Natural killer cell (primary cell): ENCODE results near the gene CST7. TPM values are rescaled to one million over a fixed set of nuclear protein-coding genes. Genes with fewer than 3 reads are reported as not detected.
A peak's percentile ranks its signal among the peaks of the same experiment; 100 is the strongest.

ENCODE experiments used
- ATAC-seq, 3 donors: fragments of 150-1000 bp in 2 of 3; fragments of 200-7000 bp in 1 of 3; cut with Tn5 transposase; 1 replicate in 1 of 3; 2 replicates in 2 of 3; pipeline ENCODE4 v1.10.0; 2021; ENCODE audit warnings: mild to moderate bottlenecking in 2 of 3, moderate library complexity in 2 of 3
- DNase-seq, 2 donors: peaks; one replicate each; pipeline versions ENCODE4 v3.0.0 to v3.0.0-alpha.2; 2013 to 2021; ENCODE audit warnings: mixed read lengths in 1 of 2
- H3K27ac ChIP-seq: one replicate; pipeline ENCODE4 v1.5.1; 2013; ENCODE audit warnings: mild to moderate bottlenecking, low read length
- H3K27me3 ChIP-seq: one replicate; pipeline ENCODE4 v1.6.1; 2013; ENCODE audit warnings: low read length; ENCODE audit not compliant: control insufficient read depth, insufficient read depth
- H3K36me3 ChIP-seq: one replicate; pipeline ENCODE4 v1.6.1; 2013; ENCODE audit warnings: low read length; ENCODE audit not compliant: control insufficient read depth, insufficient read depth
- H3K4me1 ChIP-seq: one replicate; pipeline ENCODE4 v1.6.1; 2013; ENCODE audit warnings: low read length; ENCODE audit not compliant: control insufficient read depth, insufficient read depth
- H3K4me3 ChIP-seq: one replicate; pipeline ENCODE4 v1.5.1; 2013; ENCODE audit warnings: low read length
- H3K9me3 ChIP-seq: one replicate; pipeline ENCODE4 v1.6.1; 2013; ENCODE audit warnings: low read length; ENCODE audit not compliant: control insufficient read depth, insufficient read depth
- H3K27ac Mint-ChIP-seq, 2 donors: one replicate each; pipeline ENCODE4 v1.8.0; 2022; ENCODE audit warnings: mild to moderate bottlenecking in 2 of 2, mixed read lengths in 2 of 2, moderate library complexity in 1 of 2
- H3K27me3 Mint-ChIP-seq, 2 donors: one replicate each; pipeline ENCODE4 v1.8.0; 2022; ENCODE audit warnings: low read depth in 2 of 2, mixed read lengths in 2 of 2
- H3K36me3 Mint-ChIP-seq: one replicate; pipeline ENCODE4 v1.8.0; 2022; ENCODE audit warnings: mixed read lengths
- H3K4me1 Mint-ChIP-seq, 2 donors: one replicate each; pipeline ENCODE4 v1.8.0; 2022; ENCODE audit warnings: mixed read lengths in 2 of 2
- H3K4me3 Mint-ChIP-seq: one replicate; pipeline ENCODE4 v1.8.0; 2022; ENCODE audit warnings: mild to moderate bottlenecking, moderate library complexity, mixed read lengths
- H3K9me3 Mint-ChIP-seq, 2 donors: one replicate each; pipeline ENCODE4 v1.8.0; 2022; ENCODE audit warnings: mixed read lengths in 2 of 2
- WGBS: methylation state at CpG from one replicate; pipeline ENCODE4 v1.1.7; 2013; ENCODE audit warnings: missing lambda C conversion rate; ENCODE audit not compliant: insufficient coverage; 5-methylcytosine and 5-hydroxymethylcytosine counted together
- intact Hi-C: fragments of 100-400 bp; cut with micrococcal nuclease; formaldehyde crosslinking; loops from one replicate; pipeline ENCODE4 v1.14.2; 2022
- total RNA-seq, 4 donors: library from RNA; stranded (reverse); fragments of 120-200 nt in 1 of 4; gene quantifications; one replicate each; pipeline versions ENCODE4 v1.2.3 to v1.2.4, GENCODE V29; 2013 to 2022
- TF ChIP-seq, protein P1 (sequence below): fragments of 200-600 bp; IDR thresholded peaks from one replicate; pipeline ENCODE4 v1.8.0; 2022; ENCODE audit warnings: antibody characterized with exemption

CST7 gene
- total RNA-seq, 3 donors from 2014 or later (not counting 1 experiment from before 2014, with no cell fraction given): 590 to 700 (median 619) TPM

DNA sequence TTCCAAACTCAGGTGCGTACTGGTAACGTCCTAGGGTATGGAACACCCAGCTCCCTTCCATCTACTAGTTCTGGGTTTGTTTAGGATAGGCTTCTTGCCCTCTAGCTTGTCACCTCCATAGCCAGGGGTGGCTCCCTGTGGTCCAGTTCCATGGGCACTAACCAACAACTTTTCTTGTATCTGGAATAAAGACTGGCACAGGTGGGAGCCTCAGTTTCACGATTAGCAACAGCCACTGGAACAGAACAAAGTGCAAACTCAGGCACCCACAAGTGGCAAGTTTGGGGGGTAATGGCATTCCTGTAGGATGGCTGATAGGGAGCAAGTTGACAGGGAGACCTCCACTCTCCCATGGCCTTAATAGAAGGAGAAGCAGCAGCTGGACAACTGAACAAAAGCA is 49.1 kb downstream of the CST7 start:
- ATAC-seq (no peak), DNase-seq (peak in 1 of 2 donors; percentile 9)
- intact Hi-C loops: no loop called here
- Mint-ChIP-seq H3K9me3 (no peaks in the 10 kb centered on the region), H3K4me1 (peaks cover 13 to 19% of the 10 kb centered on the region in 2 donors), H3K36me3 (no peaks in the 10 kb centered on the region), H3K27ac (no peak overlapping the region), H3K27me3 (no peaks in the 10 kb centered on the region), H3K4me3 (no peak overlapping the region)
- H3K9me3 ChIP-seq: no peaks in the 10 kb centered on the region
- H3K36me3 ChIP-seq: no peaks in the 10 kb centered on the region
- TF ChIP-seq, protein P1, sequence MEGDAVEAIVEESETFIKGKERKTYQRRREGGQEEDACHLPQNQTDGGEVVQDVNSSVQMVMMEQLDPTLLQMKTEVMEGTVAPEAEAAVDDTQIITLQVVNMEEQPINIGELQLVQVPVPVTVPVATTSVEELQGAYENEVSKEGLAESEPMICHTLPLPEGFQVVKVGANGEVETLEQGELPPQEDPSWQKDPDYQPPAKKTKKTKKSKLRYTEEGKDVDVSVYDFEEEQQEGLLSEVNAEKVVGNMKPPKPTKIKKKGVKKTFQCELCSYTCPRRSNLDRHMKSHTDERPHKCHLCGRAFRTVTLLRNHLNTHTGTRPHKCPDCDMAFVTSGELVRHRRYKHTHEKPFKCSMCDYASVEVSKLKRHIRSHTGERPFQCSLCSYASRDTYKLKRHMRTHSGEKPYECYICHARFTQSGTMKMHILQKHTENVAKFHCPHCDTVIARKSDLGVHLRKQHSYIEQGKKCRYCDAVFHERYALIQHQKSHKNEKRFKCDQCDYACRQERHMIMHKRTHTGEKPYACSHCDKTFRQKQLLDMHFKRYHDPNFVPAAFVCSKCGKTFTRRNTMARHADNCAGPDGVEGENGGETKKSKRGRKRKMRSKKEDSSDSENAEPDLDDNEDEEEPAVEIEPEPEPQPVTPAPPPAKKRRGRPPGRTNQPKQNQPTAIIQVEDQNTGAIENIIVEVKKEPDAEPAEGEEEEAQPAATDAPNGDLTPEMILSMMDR: no peak
- 95% methylated on average over 2 of the region's 3 CpGs for WGBS
- H3K4me3 ChIP-seq: no peak overlapping the region
- peaks cover 8% of the 10 kb centered on the region for H3K4me1 ChIP-seq
- no peaks in the 10 kb centered on the region for H3K27me3 ChIP-seq
- H3K27ac ChIP-seq: no peak overlapping the region

DNA sequence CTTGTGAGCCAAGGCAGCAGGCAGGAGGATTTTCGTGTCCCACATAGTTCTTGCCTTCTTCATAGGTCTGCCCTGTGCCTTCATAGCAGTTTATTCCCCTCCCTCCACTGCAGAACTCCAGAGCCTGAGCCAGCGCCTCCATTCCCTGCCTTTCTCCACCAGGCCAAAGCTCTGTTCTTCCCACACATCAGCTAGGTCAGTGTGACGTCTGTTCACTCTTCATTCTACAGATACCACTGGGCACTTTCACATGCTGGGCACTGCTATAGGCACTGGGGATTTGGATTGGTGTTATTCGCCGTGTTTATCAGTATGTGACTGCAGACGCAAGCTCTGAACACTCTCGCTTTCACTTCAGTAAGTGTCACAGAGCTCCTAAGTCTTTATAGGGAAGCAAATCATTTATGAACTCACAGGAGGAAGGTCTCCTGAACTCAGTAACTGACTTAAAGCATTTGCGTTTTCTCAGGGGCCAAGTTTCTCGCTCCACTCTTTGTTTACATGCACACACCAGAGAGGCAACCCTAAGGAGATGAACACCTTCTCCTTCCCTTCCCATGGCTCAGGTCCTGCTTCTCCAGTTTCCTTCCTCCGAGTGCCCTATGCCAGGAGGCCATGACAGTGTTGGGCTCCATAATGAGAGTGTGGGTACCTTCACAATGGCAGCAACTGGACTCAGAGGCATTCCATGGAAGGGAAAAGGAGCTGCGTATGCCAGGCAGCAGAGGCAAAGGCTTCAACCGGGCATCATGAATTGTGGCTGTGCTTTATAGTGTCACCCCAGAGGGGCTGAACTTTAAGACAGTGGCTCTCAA is 49.8 kb downstream of the CST7 start:
- H3K36me3 ChIP-seq: no peaks in the 10 kb centered on the region
- H3K4me1 Mint-ChIP-seq: peaks cover 9 to 19% of the 10 kb centered on the region in 2 donors
- ATAC-seq (no peak), DNase-seq (peak in 1 of 2 donors; percentile 3)
- peaks cover 8% of the 10 kb centered on the region for H3K4me1 ChIP-seq
- H3K9me3 ChIP-seq: no peaks in the 10 kb centered on the region
- no peaks in the 10 kb centered on the region for H3K9me3 Mint-ChIP-seq
- no peaks in the 10 kb centered on the region for H3K27me3 ChIP-seq
- H3K4me3 ChIP-seq: no peak overlapping the region
- peaks cover 5% of the 10 kb centered on the region for H3K36me3 Mint-ChIP-seq
- no peak overlapping the region for H3K27ac ChIP-seq
- H3K27me3 Mint-ChIP-seq: no peaks in the 10 kb centered on the region
- H3K27ac Mint-ChIP-seq: no peak overlapping the region
- 86% methylated on average over 12 of the region's 12 CpGs for WGBS
- intact Hi-C loops: no loop called here
- H3K4me3 Mint-ChIP-seq: no peak overlapping the region
- TF ChIP-seq, protein P1: no peak

DNA sequence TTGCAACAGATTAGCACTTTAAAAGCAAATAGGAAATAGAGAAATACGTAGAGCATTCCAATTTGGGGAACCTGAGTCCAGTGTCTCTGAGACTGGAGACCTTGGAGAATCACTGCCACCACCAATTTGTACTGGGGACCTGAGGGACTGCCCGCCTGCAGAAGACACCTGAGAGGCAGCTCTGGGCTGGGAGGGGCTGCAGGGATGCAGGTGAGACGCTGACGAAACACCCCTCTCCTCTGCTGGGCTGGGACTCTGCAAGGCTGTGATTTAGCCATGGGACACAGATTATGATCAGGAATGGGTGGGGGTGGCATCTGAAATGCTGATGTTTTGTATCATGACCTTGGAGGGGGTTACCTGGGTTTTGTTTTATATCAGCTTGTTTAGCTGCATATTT is 50.5 kb downstream of the CST7 start:
- H3K9me3 Mint-ChIP-seq: no peaks in the 10 kb centered on the region
- 89% methylated on average over 4 of the region's 4 CpGs for WGBS
- DNase-seq: no peak
- Histone ChIP-seq H3K27ac (no peak overlapping the region), H3K36me3 (peaks cover 3% of the 10 kb centered on the region), H3K4me3 (no peak overlapping the region), H3K4me1 (peaks cover 7% of the 10 kb centered on the region), H3K9me3 (no peaks in the 10 kb centered on the region), H3K27me3 (no peaks in the 10 kb centered on the region)
- intact Hi-C loops: no loop called here
- no peak for ATAC-seq
- H3K27ac Mint-ChIP-seq: no peak overlapping the region
- no peaks in the 10 kb centered on the region for H3K27me3 Mint-ChIP-seq
- H3K4me3 Mint-ChIP-seq: no peak overlapping the region
- TF ChIP-seq, protein P1: no peak
- peaks cover 8 to 18% of the 10 kb centered on the region in 2 donors for H3K4me1 Mint-ChIP-seq
- peaks cover 6% of the 10 kb centered on the region for H3K36me3 Mint-ChIP-seq
